CD14-positive monocyte (primary cell): ENCODE results near the gene FOXA1. TPM values are rescaled to one million over a fixed set of nuclear protein-coding genes. Genes with fewer than 3 reads are reported as not detected.

ENCODE experiments used
- DNase-seq, 3 donors: peaks; one replicate each; pipeline ENCODE4 v3.0.0-alpha.2; 2011 to 2022
- H2AFZ ChIP-seq: 2 replicates; pipeline ENCODE4 v1.6.0; 2012; ENCODE audit warnings: mild to moderate bottlenecking, low read depth, low read length, inconsistent platforms; ENCODE audit not compliant: insufficient read depth, poor library complexity, severe bottlenecking
- H3K27ac ChIP-seq, 2 donors: 1 replicate in 1 of 2; 2 replicates in 1 of 2; pipeline ENCODE4 v1.5.1; 2012 to 2013; ENCODE audit warnings: low read length in 2 of 2, control low read depth in 1 of 2, inconsistent platforms in 1 of 2, low read depth in 1 of 2, mild to moderate bottlenecking in 1 of 2
- H3K27me3 ChIP-seq, 2 donors: one replicate each; pipeline versions ENCODE4 v1.6.0 to v1.6.1; 2011 to 2013; ENCODE audit warnings: low read length in 2 of 2; ENCODE audit not compliant: control insufficient read depth in 2 of 2, insufficient read depth in 2 of 2
- H3K36me3 ChIP-seq, 2 donors: replicated peaks in 1 of 2; 1 replicate in 1 of 2; 2 replicates in 1 of 2; pipeline versions ENCODE4 v1.5.1 to v1.6.1; 2012 to 2013; ENCODE audit warnings: low read length in 2 of 2, control low read depth in 1 of 2, inconsistent platforms in 1 of 2, mild to moderate bottlenecking in 1 of 2; ENCODE audit not compliant: insufficient read depth in 2 of 2, control insufficient read depth in 1 of 2
- H3K4me1 ChIP-seq, 2 donors: 1 replicate in 1 of 2; 2 replicates in 1 of 2; pipeline versions ENCODE4 v1.5.1 to v1.6.1; 2012 to 2013; ENCODE audit warnings: low read length in 2 of 2, control low read depth in 1 of 2, inconsistent platforms in 1 of 2, mild to moderate bottlenecking in 1 of 2, moderate library complexity in 1 of 2; ENCODE audit not compliant: insufficient read depth in 2 of 2, control insufficient read depth in 1 of 2
- H3K4me2 ChIP-seq: replicated peaks from 2 replicates; pipeline ENCODE3; 2012; ENCODE audit warnings: low read length, moderate library complexity, mild to moderate bottlenecking; ENCODE audit not compliant: poor library complexity, severe bottlenecking; ENCODE audit errors: extremely low read depth
- H3K4me3 ChIP-seq, 3 experiments: fragments of 200-600 bp in 1 of 3; sonication (generic) in 1 of 3; replicated peaks in 1 of 3; 1 replicate in 2 of 3; 2 replicates in 1 of 3; pipeline ENCODE4 v1.5.1; 2011 to 2013; ENCODE audit warnings: low read length in 3 of 3, mild to moderate bottlenecking in 3 of 3, control low read depth in 2 of 3, low read depth in 2 of 3, inconsistent platforms in 1 of 3, moderate library complexity in 1 of 3
- H3K79me2 ChIP-seq: 2 replicates; pipeline ENCODE4 v1.6.0; 2012; ENCODE audit warnings: mild to moderate bottlenecking, control low read depth, inconsistent platforms, low read length, moderate library complexity; ENCODE audit not compliant: insufficient read depth
- H3K9ac ChIP-seq: 2 replicates; pipeline ENCODE4 v1.6.0; 2017; ENCODE audit warnings: low read length, mild to moderate bottlenecking; ENCODE audit not compliant: insufficient read depth, poor library complexity, severe bottlenecking
- H3K9me3 ChIP-seq, 2 donors: replicated peaks in 1 of 2; 1 replicate in 1 of 2; 2 replicates in 1 of 2; pipeline versions ENCODE4 v1.5.1 to v1.6.1; 2012 to 2013; ENCODE audit warnings: low read length in 2 of 2, control low read depth in 1 of 2; ENCODE audit not compliant: control insufficient read depth in 1 of 2, insufficient read depth in 1 of 2
- H4K20me1 ChIP-seq: 2 replicates; pipeline ENCODE4 v1.6.0; 2012; ENCODE audit warnings: mild to moderate bottlenecking, low read length, control low read depth, moderate library complexity; ENCODE audit not compliant: insufficient read depth
- H3K27ac Mint-ChIP-seq, 7 donors: one replicate each; pipeline ENCODE4 v1.8.0; 2020; ENCODE audit warnings: mild to moderate bottlenecking in 7 of 7, mixed read lengths in 7 of 7, moderate library complexity in 6 of 7, inconsistent platforms in 2 of 7
- H3K27me3 Mint-ChIP-seq, 3 donors: one replicate each; pipeline ENCODE4 v1.8.0; 2021 to 2022; ENCODE audit warnings: low read depth in 3 of 3, mild to moderate bottlenecking in 3 of 3, mixed read lengths in 3 of 3, moderate library complexity in 3 of 3, inconsistent platforms in 1 of 3
- H3K36me3 Mint-ChIP-seq, 2 donors: one replicate each; pipeline ENCODE4 v1.8.0; 2020; ENCODE audit warnings: mixed read lengths in 2 of 2, inconsistent platforms in 1 of 2, mild to moderate bottlenecking in 1 of 2
- H3K4me1 Mint-ChIP-seq: one replicate; pipeline ENCODE4 v1.8.0; 2020; ENCODE audit warnings: mild to moderate bottlenecking, mixed read lengths
- H3K4me3 Mint-ChIP-seq, 2 donors: one replicate each; pipeline ENCODE4 v1.8.0; 2020; ENCODE audit warnings: mild to moderate bottlenecking in 2 of 2, mixed read lengths in 2 of 2, moderate library complexity in 1 of 2
- H3K9me3 Mint-ChIP-seq, 7 donors: one replicate each; pipeline ENCODE4 v1.8.0; 2020 to 2022; ENCODE audit warnings: mixed read lengths in 7 of 7, mild to moderate bottlenecking in 6 of 7, moderate library complexity in 6 of 7, inconsistent platforms in 2 of 7
- WGBS: methylation state at CpG from one replicate; pipeline ENCODE4 v1.1.5; 2013; ENCODE audit warnings: missing lambda C conversion rate; ENCODE audit not compliant: insufficient coverage; 5-methylcytosine and 5-hydroxymethylcytosine counted together
- intact Hi-C, 2 donors: fragments of 100-400 bp; cut with micrococcal nuclease; formaldehyde crosslinking; loops; one replicate each; pipeline versions ENCODE4 v1.15.0 to v1.15.1; 2023
- polyA plus RNA-seq, 3 donors: library from polyadenylated mRNA; depleted of rRNA in 1 of 3; unstranded in 2 of 3; stranded (reverse) in 1 of 3; fragments of 300-500 nt in 2 of 3; fragments of >200 nt in 1 of 3; fragmentation: Illumina TruSeq in 2 of 3; gene quantifications; 1 replicate in 2 of 3; 2 replicates in 1 of 3; pipeline ENCODE4 v1.2.3, GENCODE V29; 2012 to 2021
- TF ChIP-seq, protein P1 (sequence below): fragments of 200-600 bp; IDR thresholded peaks from one replicate; pipeline ENCODE4 v1.8.0; 2022; ENCODE audit warnings: antibody characterized with exemption, mild to moderate bottlenecking

The FOXA1 gene
- polyA plus RNA-seq, 3 donors = 0.09 TPM; not detected in 2

GRCh38 chr14:37585971-37586796 lies 8.9 kb downstream of the FOXA1 start:
- H3K4me2 ChIP-seq = no peak overlapping the region
- 8% methylated on average over 2 of the region's 10 CpGs for WGBS
- TF ChIP-seq, protein P1, sequence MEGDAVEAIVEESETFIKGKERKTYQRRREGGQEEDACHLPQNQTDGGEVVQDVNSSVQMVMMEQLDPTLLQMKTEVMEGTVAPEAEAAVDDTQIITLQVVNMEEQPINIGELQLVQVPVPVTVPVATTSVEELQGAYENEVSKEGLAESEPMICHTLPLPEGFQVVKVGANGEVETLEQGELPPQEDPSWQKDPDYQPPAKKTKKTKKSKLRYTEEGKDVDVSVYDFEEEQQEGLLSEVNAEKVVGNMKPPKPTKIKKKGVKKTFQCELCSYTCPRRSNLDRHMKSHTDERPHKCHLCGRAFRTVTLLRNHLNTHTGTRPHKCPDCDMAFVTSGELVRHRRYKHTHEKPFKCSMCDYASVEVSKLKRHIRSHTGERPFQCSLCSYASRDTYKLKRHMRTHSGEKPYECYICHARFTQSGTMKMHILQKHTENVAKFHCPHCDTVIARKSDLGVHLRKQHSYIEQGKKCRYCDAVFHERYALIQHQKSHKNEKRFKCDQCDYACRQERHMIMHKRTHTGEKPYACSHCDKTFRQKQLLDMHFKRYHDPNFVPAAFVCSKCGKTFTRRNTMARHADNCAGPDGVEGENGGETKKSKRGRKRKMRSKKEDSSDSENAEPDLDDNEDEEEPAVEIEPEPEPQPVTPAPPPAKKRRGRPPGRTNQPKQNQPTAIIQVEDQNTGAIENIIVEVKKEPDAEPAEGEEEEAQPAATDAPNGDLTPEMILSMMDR = no peak
- H3K9ac ChIP-seq = no peak overlapping the region
- H3K4me3 Mint-ChIP-seq = peak overlapping the region in 1 of 2 donors; percentile 68
- H3K27me3 ChIP-seq = peaks cover 81 to 97% of the 10 kb centered on the region in 2 donors
- H3K27ac Mint-ChIP-seq = no peak overlapping the region
- no peaks in the 10 kb centered on the region for H3K4me1 ChIP-seq
- peaks cover 81 to 90% (median 81%) of the 10 kb centered on the region in 3 donors for H3K27me3 Mint-ChIP-seq
- H3K36me3 ChIP-seq = no peaks in the 10 kb centered on the region
- H3K79me2 ChIP-seq = no peaks in the 10 kb centered on the region
- no peak overlapping the region for H3K4me3 ChIP-seq
- H3K9me3 Mint-ChIP-seq = peaks cover 2 to 50% (median 23%) of the 10 kb centered on the region in 7 donors
- no peak overlapping the region for H2AFZ ChIP-seq
- DNase-seq = no peak
- no peaks in the 10 kb centered on the region for H4K20me1 ChIP-seq
- H3K27ac ChIP-seq = no peak overlapping the region
- H3K4me1 Mint-ChIP-seq = no peaks in the 10 kb centered on the region
- peaks cover 0 to 1% of the 10 kb centered on the region in 2 donors for H3K36me3 Mint-ChIP-seq
- peaks cover 12 to 53% of the 10 kb centered on the region in 2 donors for H3K9me3 ChIP-seq
- intact Hi-C loops = no loop called here

- Histone ChIP-seq H3K9me3 (peaks cover 12 to 44% of the 10 kb centered on the region in 2 donors), H3K4me3 (no peak overlapping the region), H3K27me3 (peaks cover 74 to 96% of the 10 kb centered on the region in 2 donors), H2AFZ (no peak overlapping the region), H3K4me2 (no peak overlapping the region), H3K79me2 (no peaks in the 10 kb centered on the region), H3K9ac (no peak overlapping the region), H3K36me3 (no peaks in the 10 kb centered on the region), H3K27ac (no peak overlapping the region), H3K4me1 (no peaks in the 10 kb centered on the region), H4K20me1 (no peaks in the 10 kb centered on the region)
- DNase-seq = no peak
- no peak overlapping the region for H3K27ac Mint-ChIP-seq
- no peaks in the 10 kb centered on the region for H3K4me1 Mint-ChIP-seq
- TF ChIP-seq, protein P1 = no peak
- peaks cover 2 to 45% (median 18%) of the 10 kb centered on the region in 7 donors for H3K9me3 Mint-ChIP-seq
- H3K27me3 Mint-ChIP-seq = peaks cover 74 to 84% (median 75%) of the 10 kb centered on the region in 3 donors
- peak overlapping the region in 1 of 2 donors; percentile 59 for H3K4me3 Mint-ChIP-seq
- 15% methylated on average over 22 of the region's 23 CpGs for WGBS
- peaks cover 0 to 1% of the 10 kb centered on the region in 2 donors for H3K36me3 Mint-ChIP-seq
- intact Hi-C loops = no loop called here
Observed at GRCh38 chr14:37585101-37585511, 9.9 kb downstream of the FOXA1 start.
